Measurements from ENCODE around the gene NLRP14.

Gene NLRP14, protein sequence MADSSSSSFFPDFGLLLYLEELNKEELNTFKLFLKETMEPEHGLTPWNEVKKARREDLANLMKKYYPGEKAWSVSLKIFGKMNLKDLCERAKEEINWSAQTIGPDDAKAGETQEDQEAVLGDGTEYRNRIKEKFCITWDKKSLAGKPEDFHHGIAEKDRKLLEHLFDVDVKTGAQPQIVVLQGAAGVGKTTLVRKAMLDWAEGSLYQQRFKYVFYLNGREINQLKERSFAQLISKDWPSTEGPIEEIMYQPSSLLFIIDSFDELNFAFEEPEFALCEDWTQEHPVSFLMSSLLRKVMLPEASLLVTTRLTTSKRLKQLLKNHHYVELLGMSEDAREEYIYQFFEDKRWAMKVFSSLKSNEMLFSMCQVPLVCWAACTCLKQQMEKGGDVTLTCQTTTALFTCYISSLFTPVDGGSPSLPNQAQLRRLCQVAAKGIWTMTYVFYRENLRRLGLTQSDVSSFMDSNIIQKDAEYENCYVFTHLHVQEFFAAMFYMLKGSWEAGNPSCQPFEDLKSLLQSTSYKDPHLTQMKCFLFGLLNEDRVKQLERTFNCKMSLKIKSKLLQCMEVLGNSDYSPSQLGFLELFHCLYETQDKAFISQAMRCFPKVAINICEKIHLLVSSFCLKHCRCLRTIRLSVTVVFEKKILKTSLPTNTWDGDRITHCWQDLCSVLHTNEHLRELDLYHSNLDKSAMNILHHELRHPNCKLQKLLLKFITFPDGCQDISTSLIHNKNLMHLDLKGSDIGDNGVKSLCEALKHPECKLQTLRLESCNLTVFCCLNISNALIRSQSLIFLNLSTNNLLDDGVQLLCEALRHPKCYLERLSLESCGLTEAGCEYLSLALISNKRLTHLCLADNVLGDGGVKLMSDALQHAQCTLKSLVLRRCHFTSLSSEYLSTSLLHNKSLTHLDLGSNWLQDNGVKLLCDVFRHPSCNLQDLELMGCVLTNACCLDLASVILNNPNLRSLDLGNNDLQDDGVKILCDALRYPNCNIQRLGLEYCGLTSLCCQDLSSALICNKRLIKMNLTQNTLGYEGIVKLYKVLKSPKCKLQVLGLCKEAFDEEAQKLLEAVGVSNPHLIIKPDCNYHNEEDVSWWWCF

DNA sequence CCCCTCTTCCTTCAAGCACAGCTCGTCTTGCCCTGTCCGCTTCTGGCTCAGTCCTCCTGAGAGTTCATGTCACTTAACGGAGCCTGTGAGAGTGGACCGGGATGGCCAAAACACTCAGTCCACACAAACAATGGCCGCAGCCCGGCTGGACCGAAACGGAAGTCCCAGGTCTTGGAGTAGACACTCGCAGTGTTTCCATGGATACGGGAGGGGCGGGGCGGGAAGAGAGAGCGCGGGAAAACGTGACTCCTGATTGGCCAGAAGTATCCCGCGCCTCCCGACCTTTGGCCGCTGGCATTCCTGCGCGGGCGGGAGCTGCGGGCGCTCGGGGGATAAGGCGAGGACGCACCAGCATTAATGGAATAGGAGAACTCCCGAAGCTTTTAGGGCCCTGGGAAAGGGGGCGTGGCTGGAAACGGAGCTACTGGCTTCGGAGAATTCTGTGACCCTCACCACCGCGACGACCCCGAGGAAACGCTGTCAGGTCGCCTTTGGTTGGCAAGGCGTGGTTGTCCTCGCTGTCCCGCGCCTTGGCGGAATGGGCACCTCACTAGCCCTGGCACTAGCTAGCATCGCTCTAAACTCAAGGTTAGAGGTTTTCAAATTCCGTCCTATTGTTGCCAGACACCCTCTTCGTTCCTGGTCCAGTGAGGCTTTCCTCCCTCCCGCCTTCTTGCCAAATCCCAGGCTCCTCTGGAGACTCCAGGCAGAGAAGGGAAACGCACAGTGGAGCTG is at the start of gene NLRP14, which contains the start of gene ZNF214:
NLRP14 (plus strand) TSS at position 297 of the 735 bp plus-strand sequence. CDS start 18,108 bp downstream, outside the sequence.
ZNF214 (minus strand) TSS at position 164 of the 735 bp plus-strand sequence. CDS start 17,511 bp downstream, outside the sequence.
- no peak for DNase-seq (ENCODE audit: low read depth in 2 of 2)

GRCh38 chr11:6979365-6979764 is 40.9 kb upstream of the NLRP14 start:
- DNase-seq (ENCODE audit: low read depth in 2 of 2): no peak

- DNase-seq (ENCODE audit: low read depth in 2 of 2): no peak
Observed at GRCh38 chr11:6986487-6986886, 33.8 kb upstream of the NLRP14 start.

- no peak for DNase-seq (ENCODE audit: low read depth in 2 of 2)
Observed at GRCh38 chr11:6988506-6988905, 31.8 kb upstream of the NLRP14 start.

DNA sequence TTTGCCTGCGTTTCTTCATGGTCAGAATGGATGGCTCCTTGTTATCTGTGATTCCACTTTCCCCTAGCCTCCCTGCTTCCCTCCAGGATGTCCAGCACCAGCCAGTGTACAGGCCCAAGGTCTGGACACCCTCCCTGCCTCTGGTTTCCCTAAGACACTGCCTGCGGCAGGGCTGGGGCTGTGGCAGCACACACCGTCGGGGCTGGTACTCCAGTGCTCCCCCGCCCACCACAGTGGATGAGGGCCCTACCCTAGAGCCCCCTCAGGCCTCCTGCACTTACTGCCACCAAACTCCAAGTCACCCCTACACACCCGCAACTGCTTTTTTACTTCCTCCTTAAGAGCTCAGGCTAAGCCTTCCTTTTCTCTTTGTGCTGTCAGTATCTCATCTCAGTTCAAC is 29.1 kb upstream of the NLRP14 start:
- no peak for DNase-seq (ENCODE audit: low read depth in 2 of 2)

GRCh38 chr11:6992026-6992425 is 28.3 kb upstream of the NLRP14 start:
- DNase-seq (ENCODE audit: low read depth in 2 of 2): no peak

GRCh38 chr11:6992457-6993417 is 27.5 kb upstream of the NLRP14 start:
- no peak for DNase-seq (ENCODE audit: low read depth in 2 of 2)

GRCh38 chr11:6995703-6996102 is 24.6 kb upstream of the NLRP14 start:
- no peak for DNase-seq (ENCODE audit: low read depth in 2 of 2)

DNA sequence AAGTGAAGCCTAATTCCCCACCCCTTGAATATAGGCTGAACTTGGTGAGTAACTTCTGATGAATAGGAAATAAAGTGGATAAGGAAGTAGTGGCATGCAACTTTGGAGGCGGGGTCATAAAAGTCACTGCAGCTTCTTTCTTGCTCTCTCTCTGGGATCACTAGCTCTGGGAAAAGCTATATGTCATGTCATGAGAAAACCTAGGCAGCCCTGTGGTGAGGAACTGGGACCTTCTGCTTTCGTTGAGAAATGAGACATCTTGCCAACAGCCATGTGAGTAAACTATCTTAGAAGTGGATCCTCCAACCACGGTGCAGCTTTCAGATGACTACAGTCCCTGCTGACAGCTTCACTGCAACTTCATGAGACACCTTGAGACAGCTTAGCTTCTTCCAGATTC is 15.8 kb upstream of the NLRP14 start:
- no peak for DNase-seq (ENCODE audit: low read depth in 2 of 2)

- no peak for DNase-seq (ENCODE audit: low read depth in 2 of 2)
Observed at GRCh38 chr11:7014118-7014517, 6.2 kb upstream of the NLRP14 start.

- no peak for DNase-seq (ENCODE audit: low read depth in 2 of 2)
Observed at GRCh38 chr11:7016011-7016410, 4.3 kb upstream of the NLRP14 start.

GRCh38 chr11:7019500-7020182 is 638 bp upstream of the NLRP14 start:
- no peak for DNase-seq (ENCODE audit: low read depth in 2 of 2)

- DNase-seq (ENCODE audit: low read depth in 2 of 2): no peak
Observed at GRCh38 chr11:7021318-7021717, 1.0 kb downstream of the NLRP14 start.

DNA sequence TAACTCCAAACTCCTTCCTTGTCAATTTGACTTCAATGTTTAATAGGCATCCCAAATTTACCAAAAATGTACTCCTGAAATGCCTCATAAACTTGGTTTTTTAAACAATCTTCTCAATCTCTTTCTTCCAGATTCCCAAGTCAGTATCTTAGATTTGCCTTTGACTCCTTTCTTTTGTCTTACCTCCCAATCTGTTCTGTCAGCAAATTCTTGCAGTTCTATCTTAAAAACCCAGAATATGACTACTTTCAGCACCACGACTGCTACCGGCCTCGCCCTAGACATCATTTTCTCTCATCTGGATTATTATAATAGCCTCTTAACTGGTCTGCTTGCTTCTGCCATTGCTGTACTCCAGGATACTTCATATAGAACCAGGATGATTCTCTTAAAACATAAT is 7.9 kb downstream of the NLRP14 start:
- DNase-seq (ENCODE audit: low read depth in 2 of 2): no peak

- DNase-seq (ENCODE audit: low read depth in 2 of 2): no peak
Observed at GRCh38 chr11:7030836-7031235, 10.6 kb downstream of the NLRP14 start.

DNA sequence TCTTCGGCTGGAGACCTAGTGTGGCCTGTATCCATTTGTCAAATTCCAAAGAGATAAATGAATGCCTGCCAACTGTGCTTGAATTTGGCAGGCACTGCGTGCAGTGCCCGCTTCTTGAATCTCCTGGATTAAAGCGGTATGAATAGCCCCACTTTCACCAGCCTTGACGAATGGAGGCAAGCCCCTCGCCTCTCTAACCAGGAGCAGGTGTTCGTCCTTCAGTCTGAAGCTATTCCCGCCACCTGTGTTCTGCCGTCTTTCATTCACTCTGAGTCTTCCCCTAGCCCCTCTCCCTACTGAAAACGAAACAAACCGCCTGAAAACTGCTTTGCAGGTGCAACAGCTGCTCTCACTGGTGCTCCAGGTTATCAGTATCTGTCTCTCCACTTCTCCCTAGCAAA is 11.2 kb downstream of the NLRP14 start:
- no peak for DNase-seq (ENCODE audit: low read depth in 2 of 2)

- no peak for DNase-seq (ENCODE audit: low read depth in 2 of 2)
Observed at GRCh38 chr11:7032692-7033091, 12.4 kb downstream of the NLRP14 start.

DNA sequence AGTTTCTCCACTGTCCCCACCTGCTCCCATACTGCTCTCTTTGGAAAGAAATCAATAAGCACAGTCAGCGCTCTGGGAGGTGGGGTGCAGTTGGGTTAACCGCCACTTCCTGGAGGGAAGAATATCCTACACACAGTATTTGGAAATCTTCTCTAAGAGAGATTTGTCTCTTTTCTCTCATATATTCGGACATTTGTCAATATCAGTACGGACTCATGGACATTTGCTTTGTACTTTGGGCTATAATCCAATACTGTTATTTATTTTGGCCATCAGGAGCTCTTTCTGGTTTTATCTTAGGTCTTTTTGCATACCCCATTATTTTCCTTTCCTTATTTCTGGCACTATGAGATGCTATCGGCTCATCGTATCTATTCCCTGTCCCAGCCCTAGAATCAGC is 13.7 kb downstream of the NLRP14 start:
- no peak for DNase-seq (ENCODE audit: low read depth in 2 of 2)

GRCh38 chr11:7046474-7047175 is 26.3 kb downstream of the NLRP14 start:
- no peak for DNase-seq (ENCODE audit: low read depth in 2 of 2)

All from stimulated activated CD8-positive, alpha-beta memory T cell treated with anti-CD3 and anti-CD28 coated beads, Interleukin-15, amount 100 ng/mL, for 48 hours (primary cell).